HG02678 (cell line): ENCODE measurements around the gene PPP3R1.

Experiments
- ATAC-seq: cut with Tn5 transposase; IDR thresholded peaks from one replicate; pipeline ENCODE4 v1.9.1; 2021; ENCODE audit warnings: mild to moderate bottlenecking, moderate library complexity; ENCODE audit not compliant: unreplicated experiment

PPP3R1 gene

DNA sequence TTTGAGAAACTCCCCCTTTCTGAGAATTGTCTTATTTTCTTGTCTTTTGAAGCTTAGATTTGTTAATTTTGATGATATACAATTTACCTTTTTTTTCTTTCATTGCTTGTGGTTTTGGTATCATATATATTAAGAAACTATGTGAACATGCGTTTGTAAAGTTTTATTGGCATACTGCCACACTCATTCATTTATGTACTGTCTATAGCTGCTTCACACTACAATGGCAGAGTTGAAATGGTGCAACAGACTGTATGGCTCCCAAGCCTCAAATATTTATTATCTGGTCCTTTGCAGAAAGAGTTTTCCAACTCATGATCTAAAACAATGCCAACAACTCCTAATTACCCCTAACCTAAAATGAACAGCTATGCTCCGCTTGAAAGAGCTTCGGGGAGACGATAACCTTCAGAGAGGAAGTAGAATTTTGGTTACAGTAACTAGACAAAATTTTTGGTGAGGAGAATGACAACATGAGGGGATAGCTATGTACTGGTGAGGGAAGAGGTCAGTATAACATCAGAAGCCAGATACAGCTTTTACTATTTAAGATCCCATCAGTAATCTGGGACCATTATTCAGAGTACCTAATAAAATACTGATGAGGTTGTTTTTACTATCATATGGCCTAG is 16.1 kb downstream of the PPP3R1 start:
- ATAC-seq = no peak

GRCh38 chr2:68235090-68235489 is 17.2 kb downstream of the PPP3R1 start:
- no peak for ATAC-seq

DNA sequence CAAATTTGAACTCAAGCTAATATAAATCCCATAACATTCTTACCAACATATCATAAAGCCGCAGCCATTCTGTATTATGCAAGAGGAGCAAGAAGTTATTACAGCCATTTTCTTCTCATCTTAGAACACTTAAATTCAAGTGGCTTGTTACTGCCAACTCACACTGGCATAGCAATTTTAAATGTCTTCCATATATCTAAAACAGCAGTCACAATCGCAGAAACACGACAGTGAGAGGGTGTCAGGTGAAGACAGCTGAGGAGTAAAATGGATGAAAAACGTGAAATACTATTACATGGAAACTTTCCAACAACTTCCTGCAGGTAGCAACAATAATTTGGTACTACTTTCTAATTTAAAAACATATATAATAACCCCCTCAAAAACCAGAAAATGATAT is 17.9 kb downstream of the PPP3R1 start:
- ATAC-seq = no peak

- ATAC-seq = no peak
Observed at GRCh38 chr2:68231061-68231372, 21.3 kb downstream of the PPP3R1 start.

- ATAC-seq = no peak
Observed at GRCh38 chr2:68230241-68231060, 21.9 kb downstream of the PPP3R1 start.

- ATAC-seq = no peak
Observed at GRCh38 chr2:68226794-68227193, 25.5 kb downstream of the PPP3R1 start.

- peak; percentile 85 for ATAC-seq
Observed at GRCh38 chr2:68225119-68225632, 27.2 kb downstream of the PPP3R1 start.

DNA sequence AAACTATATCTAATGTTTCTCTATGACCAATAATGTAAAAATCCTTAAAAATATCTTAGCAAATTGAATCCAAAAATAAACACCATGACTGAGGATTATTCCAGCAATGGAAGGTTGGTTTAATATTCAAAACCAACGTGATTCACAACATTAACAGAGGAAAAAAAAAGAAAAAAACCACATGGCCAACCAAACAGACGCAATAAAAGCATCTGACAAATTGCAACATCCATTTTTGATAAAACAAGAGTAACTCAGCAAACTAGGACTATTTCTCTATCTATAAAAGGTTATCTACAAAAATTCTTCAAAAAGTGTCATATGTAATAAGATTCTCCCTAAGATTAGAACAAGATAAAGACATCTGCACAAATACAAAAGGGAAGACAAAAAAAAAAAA is 28.9 kb downstream of the PPP3R1 start:
- ATAC-seq = no peak

- ATAC-seq = no peak
Observed at GRCh38 chr2:68222287-68222686, 30.0 kb downstream of the PPP3R1 start.

DNA sequence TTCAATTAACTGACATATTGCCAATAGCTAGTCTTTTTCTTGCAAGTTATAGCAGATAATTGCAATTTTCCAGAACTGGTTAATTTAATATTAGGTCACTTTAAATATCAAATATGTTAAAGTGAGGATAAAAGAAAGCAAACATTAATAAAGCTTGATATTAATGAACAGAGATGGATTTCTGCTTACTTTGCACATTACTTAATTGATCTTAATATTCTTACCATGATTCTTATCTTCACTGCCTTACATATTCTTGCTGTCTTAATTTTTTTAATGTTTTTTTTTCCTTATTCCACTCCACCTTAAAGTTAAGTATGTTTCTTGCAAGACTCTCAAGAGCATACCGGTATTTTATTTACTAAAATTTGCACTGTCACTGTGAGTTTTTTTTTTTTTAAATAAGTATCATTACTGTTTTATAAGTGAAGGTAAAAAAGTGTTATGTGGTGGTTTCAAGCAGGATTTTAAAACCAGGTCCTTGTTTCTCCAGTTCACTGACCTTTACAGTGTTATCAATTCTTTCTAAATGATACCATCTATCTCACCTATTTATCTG is 33.9 kb downstream of the PPP3R1 start:
- no peak for ATAC-seq

DNA sequence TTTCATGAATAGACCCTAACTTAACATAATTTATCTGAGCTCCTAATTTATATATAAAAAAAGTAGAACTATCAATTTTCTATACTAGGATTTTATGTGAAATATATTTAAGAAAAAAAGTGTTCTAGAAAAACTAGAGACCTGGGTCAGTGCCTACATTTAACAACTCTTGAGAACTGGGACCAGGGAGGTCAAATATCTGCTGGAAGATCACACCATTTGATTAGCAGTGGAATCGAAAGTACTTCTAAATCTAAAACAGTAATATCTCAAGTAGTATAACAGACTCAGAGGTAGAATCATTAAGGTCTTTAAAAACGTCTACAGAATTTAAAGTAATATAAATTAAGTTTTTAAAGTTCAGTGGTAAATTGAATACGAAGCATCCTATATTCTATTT is 34.6 kb downstream of the PPP3R1 start:
- ATAC-seq = no peak

DNA sequence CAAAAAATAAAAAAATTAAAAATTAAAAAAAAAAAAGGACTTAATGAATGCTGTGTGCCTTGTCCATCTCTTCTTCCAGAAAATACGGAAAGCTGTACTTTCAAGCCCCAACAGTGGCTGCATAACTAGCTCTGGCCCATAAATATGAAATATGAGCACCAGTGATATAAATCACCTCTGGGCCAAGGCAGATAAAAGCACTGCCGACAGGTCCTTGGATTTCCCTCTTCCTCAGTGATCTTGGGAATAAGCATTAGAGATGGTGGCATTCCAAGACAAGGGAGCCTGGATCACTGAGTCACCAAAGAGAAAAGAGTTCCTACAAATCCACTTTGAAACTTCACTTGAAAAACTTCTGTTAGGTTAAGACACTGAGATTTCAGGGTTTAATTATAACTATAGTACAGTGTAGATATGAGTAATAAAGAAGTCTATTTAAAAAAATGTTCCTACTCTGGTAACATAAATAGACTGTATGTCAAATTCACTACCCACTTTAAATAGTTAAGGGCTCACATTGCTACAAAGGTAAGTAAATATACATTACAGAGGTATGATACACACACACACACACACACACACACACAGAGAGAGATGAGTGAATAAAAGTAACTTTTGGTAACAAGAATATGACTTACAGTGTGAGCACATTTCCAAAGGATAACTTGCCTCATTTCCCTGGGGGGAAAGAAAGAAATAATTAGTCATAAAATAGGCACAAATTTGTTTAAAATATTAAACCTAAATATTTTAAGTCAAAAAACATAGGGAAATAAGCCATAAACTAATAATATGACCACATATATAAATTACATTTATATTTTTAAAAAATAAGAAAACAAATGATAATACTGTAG is 35.6 kb downstream of the PPP3R1 start:
- ATAC-seq = no peak

- peak; percentile 85 for ATAC-seq
Observed at GRCh38 chr2:68214381-68214780, 38.0 kb downstream of the PPP3R1 start.

DNA sequence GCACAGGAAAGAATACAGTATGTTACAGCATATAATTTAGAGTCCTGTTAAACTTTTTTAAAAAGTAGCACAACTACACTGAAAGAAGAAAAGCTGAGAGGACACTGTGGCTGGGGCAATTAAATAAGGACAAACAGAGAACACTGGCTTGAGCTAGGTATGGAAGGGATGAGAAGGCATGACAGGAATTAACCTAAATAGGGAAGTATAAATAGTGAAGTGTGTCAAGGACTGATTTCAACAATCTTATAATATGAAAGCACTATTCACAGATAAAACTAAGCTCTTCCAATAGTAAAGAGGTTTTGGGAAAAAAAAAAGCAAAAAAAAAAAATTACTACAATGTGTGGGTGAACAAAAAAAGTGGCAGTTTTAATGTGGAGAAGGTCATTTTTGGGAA is 45.5 kb downstream of the PPP3R1 start:
- no peak for ATAC-seq

DNA sequence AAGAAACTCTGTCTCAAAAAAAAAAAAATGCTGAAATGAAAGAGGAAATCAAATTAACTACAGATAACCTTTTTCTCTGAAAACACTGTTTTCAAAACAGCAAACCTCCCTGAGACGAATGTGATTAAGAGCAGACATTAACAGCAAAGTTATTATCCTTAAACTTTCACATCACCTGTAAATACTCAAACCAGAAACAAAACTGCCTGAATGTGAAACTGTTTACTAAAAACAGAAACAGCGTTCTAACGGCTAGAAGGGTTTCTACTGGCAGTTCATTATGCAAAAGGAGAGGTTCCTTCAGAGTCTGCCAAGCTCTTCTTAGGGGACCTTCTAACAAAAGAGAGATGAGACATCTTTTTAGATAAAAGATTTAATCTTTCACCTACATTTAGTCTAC is 48.7 kb downstream of the PPP3R1 start:
- peak; percentile 96 for ATAC-seq

- no peak for ATAC-seq
Observed at GRCh38 chr2:68200157-68200787, 52.1 kb downstream of the PPP3R1 start.

- ATAC-seq = no peak
Observed at GRCh38 chr2:68196120-68196716, 56.1 kb downstream of the PPP3R1 start.

DNA sequence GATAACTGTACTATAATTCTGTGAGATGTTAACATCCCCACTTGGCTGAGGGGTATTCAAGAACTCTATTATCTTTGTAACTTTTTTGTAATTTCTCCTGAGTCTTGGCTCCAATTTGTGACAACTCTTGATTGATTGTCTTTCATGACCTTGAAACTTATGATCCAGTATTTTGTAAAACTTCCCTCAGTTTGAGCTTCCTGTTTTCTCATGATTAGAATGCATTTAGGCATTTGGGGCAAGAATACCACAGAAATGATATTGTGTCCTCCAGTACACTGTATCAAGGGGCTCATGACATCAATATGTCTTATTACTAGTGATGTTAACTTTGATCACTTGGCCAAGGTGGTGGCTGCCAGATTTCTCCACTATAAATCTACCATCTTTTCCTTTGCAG is 57.2 kb downstream of the PPP3R1 start:
- ATAC-seq = no peak

DNA sequence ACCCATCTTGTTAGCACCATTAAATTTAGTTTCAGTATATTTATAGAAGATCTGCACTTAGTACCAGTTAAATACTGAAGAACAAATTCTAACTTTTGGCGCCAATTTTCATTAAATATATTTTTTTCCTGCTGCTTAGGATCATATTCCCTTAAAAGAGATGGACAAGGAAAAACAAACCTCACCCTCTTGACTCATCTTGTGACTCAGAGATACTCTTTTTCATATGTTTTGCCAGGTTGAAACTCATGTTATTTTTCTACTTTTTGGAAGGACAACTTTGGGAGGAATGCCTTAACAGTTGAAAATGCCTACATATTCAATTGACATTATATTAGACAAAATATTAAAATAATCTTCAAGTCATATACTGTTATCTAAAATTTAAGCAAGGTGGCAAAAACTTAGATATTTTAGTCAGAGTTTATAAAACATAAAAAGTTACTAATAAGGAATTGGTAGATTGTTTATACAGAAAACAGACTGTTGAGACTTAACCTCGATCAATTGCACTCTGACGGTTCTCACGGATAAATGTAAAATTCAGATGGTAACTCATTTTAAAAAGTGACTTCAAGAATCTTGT is 58.5 kb downstream of the PPP3R1 start:
- no peak for ATAC-seq

- ATAC-seq = no peak
Observed at GRCh38 chr2:68193144-68193543, 59.2 kb downstream of the PPP3R1 start.
